Gastrocnemius medialis (tissue), 4 donors: ENCODE results near the gene TMEM50B.
"Not testable (repeated sequence)": the region's sequence is repeated elsewhere in the genome, so short reads cannot be mapped to it uniquely, and the experiment has no call there.

Experiments used
- POLR2A ChIP-seq, 2 donors: fragments of 450-650 bp; IDR thresholded peaks; one replicate each; pipeline ENCODE4 v1.6.1; 2017; ENCODE audit warnings: antibody characterized with exemption in 2 of 2, mild to moderate bottlenecking in 2 of 2, moderate library complexity in 2 of 2
- TF ChIP-seq, protein P1 (sequence below), 5 experiments: fragments of 450-650 bp in 3 of 5; fragments of 200-600 bp in 2 of 5; sonication (generic) in 2 of 5; IDR thresholded peaks in 4 of 5; conservative IDR thresholded peaks in 1 of 5; 1 replicate in 4 of 5; 2 replicates in 1 of 5; pipeline ENCODE4 v1.5.1; 2016 to 2019; ENCODE audit warnings: antibody characterized with exemption in 5 of 5, mild to moderate bottlenecking in 3 of 5, moderate library complexity in 3 of 5

DNA sequence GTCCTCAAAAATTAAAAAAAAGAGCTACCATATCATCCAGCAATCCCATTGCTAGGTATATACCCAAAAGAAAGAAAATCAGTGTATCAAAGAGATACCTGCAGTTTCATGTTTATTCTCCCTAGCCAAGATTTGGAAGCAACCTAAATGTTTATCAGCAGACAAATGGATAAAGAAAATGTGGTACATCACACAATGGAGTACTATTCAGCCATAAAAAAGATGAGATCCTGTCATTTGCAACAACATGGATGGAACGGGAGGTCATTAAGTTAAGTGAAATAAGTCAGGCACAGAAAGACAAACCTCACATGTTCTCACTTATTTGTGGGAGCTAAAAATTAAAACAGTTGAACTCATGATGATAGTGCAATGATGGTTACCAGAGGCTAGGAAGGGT is 27.2 kb upstream of the TMEM50B start:
- TF ChIP-seq, protein P1, sequence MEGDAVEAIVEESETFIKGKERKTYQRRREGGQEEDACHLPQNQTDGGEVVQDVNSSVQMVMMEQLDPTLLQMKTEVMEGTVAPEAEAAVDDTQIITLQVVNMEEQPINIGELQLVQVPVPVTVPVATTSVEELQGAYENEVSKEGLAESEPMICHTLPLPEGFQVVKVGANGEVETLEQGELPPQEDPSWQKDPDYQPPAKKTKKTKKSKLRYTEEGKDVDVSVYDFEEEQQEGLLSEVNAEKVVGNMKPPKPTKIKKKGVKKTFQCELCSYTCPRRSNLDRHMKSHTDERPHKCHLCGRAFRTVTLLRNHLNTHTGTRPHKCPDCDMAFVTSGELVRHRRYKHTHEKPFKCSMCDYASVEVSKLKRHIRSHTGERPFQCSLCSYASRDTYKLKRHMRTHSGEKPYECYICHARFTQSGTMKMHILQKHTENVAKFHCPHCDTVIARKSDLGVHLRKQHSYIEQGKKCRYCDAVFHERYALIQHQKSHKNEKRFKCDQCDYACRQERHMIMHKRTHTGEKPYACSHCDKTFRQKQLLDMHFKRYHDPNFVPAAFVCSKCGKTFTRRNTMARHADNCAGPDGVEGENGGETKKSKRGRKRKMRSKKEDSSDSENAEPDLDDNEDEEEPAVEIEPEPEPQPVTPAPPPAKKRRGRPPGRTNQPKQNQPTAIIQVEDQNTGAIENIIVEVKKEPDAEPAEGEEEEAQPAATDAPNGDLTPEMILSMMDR (IDR thresholded peaks at IDR 0.05 in 4 of 5, conservative IDR thresholded peaks at IDR 0.05 in 1 of 5) = not testable (repeated sequence)
- not testable (repeated sequence) for TF ChIP-seq POLR2A (IDR thresholded peaks at IDR 0.05)
